DND-41 (cell line): ENCODE results near the gene EPHA3.

ENCODE experiments used
- ATAC-seq: fragments of 200-7000 bp; cut with Tn5 transposase; 3 replicates; pipeline ENCODE4 v1.9.1; 2021; ENCODE audit warnings: low read depth; ENCODE audit not compliant: insufficient read depth
- DNase-seq: peaks from one replicate; pipeline ENCODE4 v3.0.0-alpha.2; 2020
- H2AFZ ChIP-seq: 2 replicates; pipeline ENCODE4 v1.6.0; 2012; ENCODE audit warnings: low read depth, low read length
- H3K27ac ChIP-seq: 2 replicates; pipeline ENCODE4 v1.5.1; 2012; ENCODE audit warnings: low read length, inconsistent platforms
- H3K27me3 ChIP-seq: fragments of 200-600 bp; sonication (generic); 2 replicates; pipeline ENCODE4 v1.6.0; 2012; ENCODE audit warnings: low read length, mild to moderate bottlenecking, inconsistent platforms; ENCODE audit not compliant: insufficient read depth, poor library complexity
- H3K36me3 ChIP-seq: 2 replicates; pipeline ENCODE4 v1.5.1; 2012; ENCODE audit warnings: low read length, inconsistent platforms; ENCODE audit not compliant: insufficient read depth
- H3K4me1 ChIP-seq: 2 replicates; pipeline ENCODE4 v1.5.1; 2012; ENCODE audit warnings: mild to moderate bottlenecking, low read length; ENCODE audit not compliant: insufficient read depth
- H3K4me2 ChIP-seq: 2 replicates; pipeline ENCODE4 v1.6.0; 2012; ENCODE audit warnings: mild to moderate bottlenecking, moderate library complexity, low read length, inconsistent platforms; ENCODE audit not compliant: insufficient read depth
- H3K4me3 ChIP-seq, 2 experiments: fragments of 200-600 bp in 1 of 2; shearing (Covaris generic) in 1 of 2; 2 replicates each; pipeline ENCODE4 v1.5.1; 2012 to 2016; ENCODE audit warnings: inconsistent platforms in 2 of 2, low read length in 2 of 2, mild to moderate bottlenecking in 2 of 2, low read depth in 1 of 2, moderate library complexity in 1 of 2
- H3K79me2 ChIP-seq: 2 replicates; pipeline ENCODE4 v1.6.0; 2012; ENCODE audit warnings: low read length, inconsistent platforms; ENCODE audit not compliant: insufficient read depth
- H3K9ac ChIP-seq: 2 replicates; pipeline ENCODE4 v1.6.0; 2012; ENCODE audit warnings: low read depth, mild to moderate bottlenecking, inconsistent platforms, low read length, moderate library complexity
- H3K9me3 ChIP-seq: 2 replicates; pipeline ENCODE4 v1.5.1; 2012; ENCODE audit warnings: low read length, moderate library complexity, mild to moderate bottlenecking, inconsistent platforms; ENCODE audit not compliant: insufficient read depth, severe bottlenecking
- H4K20me1 ChIP-seq: 2 replicates; pipeline ENCODE4 v1.6.0; 2012; ENCODE audit warnings: low read length; ENCODE audit not compliant: insufficient read depth
- EZH2 ChIP-seq: IDR thresholded peaks from 3 replicates; pipeline ENCODE4 v1.6.1; 2012; ENCODE audit warnings: borderline replicate concordance, low read depth, mild to moderate bottlenecking, moderate library complexity, low read length, inconsistent platforms; ENCODE audit not compliant: severe bottlenecking
- TF ChIP-seq, protein P1 (sequence below): IDR thresholded peaks from 2 replicates; pipeline ENCODE4 v1.5.1; 2012; ENCODE audit warnings: borderline replicate concordance, low read length, moderate library complexity, mild to moderate bottlenecking; ENCODE audit not compliant: poor library complexity, severe bottlenecking; ENCODE audit errors: extremely low read depth

Gene EPHA3

DNA sequence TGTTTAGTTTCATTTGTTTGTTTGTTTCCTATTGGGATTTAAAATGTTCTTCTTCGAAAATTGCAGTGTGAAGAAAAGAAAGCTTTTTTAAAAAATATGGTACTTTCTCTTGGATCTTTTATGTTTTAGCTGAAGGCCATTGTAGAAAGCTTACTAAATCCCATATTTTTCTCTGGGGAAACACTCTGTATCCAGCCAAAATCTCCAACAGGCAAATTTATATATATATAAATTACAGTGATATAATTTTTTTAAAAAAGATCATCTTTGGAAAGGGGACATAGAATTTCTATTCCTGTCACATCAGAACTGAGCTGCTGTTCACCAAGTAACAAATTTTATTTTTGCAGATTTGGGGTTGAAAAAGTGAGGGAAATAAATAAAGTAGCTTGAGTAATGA, 19.6 kb upstream of the EPHA3 start:
- Histone ChIP-seq H3K4me1 (no peaks in the 10 kb centered on the region), H3K36me3 (no peaks in the 10 kb centered on the region), H3K27ac (no peak overlapping the region), H3K27me3 (no peaks in the 10 kb centered on the region), H4K20me1 (no peaks in the 10 kb centered on the region), H3K79me2 (no peaks in the 10 kb centered on the region), H3K4me2 (no peak overlapping the region), H3K4me3 (no peak overlapping the region), H3K9me3 (no peaks in the 10 kb centered on the region), H3K9ac (no peak overlapping the region), H2AFZ (no peak overlapping the region)
- ATAC-seq (no peak), DNase-seq (no peak)
- TF ChIP-seq EZH2, result no peak
- TF ChIP-seq, protein P1, sequence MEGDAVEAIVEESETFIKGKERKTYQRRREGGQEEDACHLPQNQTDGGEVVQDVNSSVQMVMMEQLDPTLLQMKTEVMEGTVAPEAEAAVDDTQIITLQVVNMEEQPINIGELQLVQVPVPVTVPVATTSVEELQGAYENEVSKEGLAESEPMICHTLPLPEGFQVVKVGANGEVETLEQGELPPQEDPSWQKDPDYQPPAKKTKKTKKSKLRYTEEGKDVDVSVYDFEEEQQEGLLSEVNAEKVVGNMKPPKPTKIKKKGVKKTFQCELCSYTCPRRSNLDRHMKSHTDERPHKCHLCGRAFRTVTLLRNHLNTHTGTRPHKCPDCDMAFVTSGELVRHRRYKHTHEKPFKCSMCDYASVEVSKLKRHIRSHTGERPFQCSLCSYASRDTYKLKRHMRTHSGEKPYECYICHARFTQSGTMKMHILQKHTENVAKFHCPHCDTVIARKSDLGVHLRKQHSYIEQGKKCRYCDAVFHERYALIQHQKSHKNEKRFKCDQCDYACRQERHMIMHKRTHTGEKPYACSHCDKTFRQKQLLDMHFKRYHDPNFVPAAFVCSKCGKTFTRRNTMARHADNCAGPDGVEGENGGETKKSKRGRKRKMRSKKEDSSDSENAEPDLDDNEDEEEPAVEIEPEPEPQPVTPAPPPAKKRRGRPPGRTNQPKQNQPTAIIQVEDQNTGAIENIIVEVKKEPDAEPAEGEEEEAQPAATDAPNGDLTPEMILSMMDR, result no peak

DNA sequence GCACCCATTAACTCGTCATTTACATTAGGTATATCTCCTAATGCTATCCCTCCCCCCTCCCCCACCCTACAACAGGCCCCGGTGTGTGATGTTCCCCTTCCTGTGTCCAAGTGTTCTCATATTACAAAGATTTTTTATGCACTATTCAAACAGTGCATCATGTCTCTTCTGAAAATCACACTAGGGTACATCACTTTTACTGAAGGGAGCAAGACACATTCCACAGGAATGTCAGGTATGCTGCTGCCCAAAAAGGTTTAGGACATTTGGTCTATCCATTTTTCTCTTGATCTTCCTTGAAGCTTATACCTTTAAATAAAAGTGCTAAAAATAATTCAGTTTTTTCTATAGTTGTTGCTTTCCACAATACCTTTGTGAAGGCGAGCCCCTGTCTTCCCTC, 9.2 kb upstream of the EPHA3 start:
- Histone ChIP-seq H3K79me2 (no peaks in the 10 kb centered on the region), H3K27ac (no peak overlapping the region), H4K20me1 (no peaks in the 10 kb centered on the region), H3K4me2 (no peak overlapping the region), H2AFZ (no peak overlapping the region), H3K4me1 (no peaks in the 10 kb centered on the region), H3K27me3 (no peaks in the 10 kb centered on the region), H3K9ac (no peak overlapping the region), H3K36me3 (no peaks in the 10 kb centered on the region), H3K4me3 (no peak overlapping the region), H3K9me3 (no peaks in the 10 kb centered on the region)
- DNase-seq (no peak), ATAC-seq (no peak)
- TF ChIP-seq EZH2, result no peak
- TF ChIP-seq, protein P1, result no peak

DNA sequence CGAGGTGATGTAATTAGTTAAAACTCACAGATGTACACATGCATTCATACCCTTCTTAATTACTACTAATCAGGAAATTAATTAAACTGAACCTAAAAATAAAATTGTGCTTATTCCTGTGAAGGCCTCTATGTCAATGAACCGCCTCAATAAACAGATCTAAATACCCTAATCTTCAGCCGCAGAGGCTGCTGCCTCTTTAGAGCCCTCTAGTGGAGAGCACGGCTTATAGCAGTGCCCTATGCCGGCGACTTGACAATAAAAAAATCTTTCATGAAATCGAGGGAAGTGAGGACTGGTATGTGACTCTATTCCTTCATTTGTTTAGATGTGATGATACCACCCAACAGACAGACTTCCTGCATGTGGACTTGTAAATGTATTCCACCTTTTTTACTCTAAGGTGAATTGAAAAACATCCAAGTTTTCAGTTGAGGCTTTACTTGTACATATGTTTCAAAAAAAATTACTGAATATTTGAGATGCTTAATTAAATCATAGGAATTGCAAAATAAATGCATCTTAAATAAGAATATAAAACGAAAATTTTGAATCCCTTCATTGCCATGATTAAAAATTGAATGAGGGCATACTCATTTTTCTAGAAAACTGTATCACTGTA, 8.3 kb upstream of the EPHA3 start:
- Histone ChIP-seq H3K27ac (no peak overlapping the region), H3K79me2 (no peaks in the 10 kb centered on the region), H3K4me3 (no peak overlapping the region), H3K9me3 (no peaks in the 10 kb centered on the region), H3K4me2 (no peak overlapping the region), H3K27me3 (no peaks in the 10 kb centered on the region), H3K9ac (no peak overlapping the region), H3K36me3 (no peaks in the 10 kb centered on the region), H2AFZ (no peak overlapping the region), H3K4me1 (no peaks in the 10 kb centered on the region), H4K20me1 (no peaks in the 10 kb centered on the region)
- TF ChIP-seq EZH2, result no peak
- TF ChIP-seq, protein P1, result peak; percentile 90
- ATAC-seq (peak; percentile 88), DNase-seq (peak; percentile 59)
